Stimulated activated CD4-positive, alpha-beta T cell treated with anti-CD3 and anti-CD28 coated beads, Interleukin-12 subunit alpha, Interleukin-12 subunit beta, amount 100 ng/mL, for 24 hours (primary cell): ENCODE measurements around the gene LKAAEAR1.

Experiments
- DNase-seq, 2 experiments: peaks; one replicate each; pipeline ENCODE4 v3.0.0-alpha.2; 2020; ENCODE audit warnings: low read depth in 2 of 2

LKAAEAR1 gene

DNA sequence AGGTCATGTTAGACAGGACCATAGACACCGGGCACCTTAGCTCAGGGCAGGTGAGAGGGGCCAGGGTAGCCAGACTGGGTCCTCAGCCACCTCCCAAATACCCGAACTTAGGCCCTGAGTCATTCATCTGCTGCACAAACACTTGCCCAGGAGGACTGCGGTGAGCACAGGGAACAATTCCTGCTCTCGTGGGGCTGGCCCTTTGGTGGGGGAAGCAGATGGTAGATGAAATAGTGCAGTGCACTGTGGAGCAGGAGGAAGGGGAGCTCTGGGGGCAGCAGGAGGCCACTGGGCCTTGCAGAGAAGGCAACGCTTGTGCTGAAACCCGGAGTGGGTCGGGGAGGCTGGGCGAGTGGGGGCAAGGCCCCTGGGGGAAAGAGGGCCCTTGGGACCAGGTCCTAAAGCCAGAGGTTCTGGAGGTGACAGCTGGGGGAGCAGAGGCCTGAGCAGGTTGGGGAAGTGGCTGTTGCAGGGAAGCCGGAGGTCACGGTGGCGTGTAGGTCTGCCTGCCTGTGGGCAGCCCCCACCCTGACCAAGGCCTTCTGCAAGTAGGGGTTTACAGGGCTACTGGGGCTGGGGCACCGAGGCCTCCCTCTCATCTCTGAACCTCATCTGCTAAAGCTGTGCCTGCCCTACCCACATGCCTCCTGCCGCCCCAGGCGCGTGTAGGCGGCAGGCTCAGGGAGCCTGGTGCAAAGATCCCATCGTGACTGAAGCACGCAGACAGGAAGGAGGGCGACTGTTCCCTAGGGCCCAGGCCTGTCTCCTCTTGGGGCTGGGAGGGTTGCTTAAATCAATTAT, 27.8 kb upstream of the LKAAEAR1 start:
- no peak for DNase-seq

DNA sequence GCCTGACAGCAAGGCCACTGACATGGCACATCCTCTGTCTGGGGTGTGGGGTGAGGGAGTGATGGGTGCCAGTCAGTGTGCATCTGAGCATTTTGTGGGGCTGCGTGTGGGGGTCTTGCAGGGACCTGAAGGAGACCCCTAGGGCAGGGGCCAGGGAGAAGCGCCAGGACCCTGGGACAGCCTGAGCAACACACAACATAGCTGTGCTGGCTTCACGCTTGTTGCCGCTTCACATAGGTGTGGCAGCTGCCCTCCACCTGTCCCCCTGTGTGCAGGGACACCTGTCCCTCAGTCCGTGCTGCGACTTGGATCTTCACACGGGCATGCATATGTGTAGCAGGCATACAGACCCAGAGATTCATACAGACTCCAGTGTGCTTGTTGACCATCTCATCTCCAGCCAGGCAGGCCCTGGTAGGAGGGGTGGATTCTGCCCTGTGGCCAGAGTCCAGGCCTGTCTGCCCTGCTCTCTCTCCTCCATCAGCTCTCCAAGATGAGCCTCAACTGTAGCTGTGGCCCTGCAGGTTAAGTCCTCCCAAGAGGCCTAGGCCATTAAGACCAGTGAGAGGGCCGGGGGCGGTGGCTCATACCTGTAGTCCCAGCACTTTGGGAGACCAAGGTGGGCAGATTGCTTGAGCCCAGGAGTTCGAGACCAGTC, 26.3 kb upstream of the LKAAEAR1 start:
- DNase-seq, result no peak

DNA sequence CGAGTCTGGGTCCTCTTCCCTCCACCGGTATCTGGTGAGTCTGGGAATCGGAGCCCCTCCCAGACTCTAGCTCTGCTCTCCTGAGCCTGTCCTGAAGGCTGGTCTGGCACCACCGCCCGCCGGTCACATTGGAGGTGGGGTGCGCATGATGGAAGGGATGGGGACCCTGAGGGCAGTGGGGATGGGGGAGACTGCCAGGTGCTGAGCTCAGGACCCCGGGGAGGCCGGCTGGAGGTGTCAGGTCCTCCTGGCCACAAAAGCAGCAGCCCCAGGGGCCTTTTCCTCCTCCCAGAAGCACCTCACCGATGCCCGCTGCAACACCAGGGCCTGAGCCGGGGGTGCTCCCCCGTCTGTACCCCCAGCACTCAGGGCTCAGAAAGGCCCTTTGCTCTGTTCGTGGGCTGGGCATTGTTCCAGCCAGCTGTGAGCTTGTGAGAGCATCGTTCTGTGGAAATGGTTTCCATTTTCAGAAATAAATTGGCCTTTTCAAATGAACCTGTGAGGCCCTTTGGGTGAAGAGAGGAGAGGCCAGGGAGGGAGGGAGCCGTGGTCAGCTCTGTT, 25.7 kb upstream of the LKAAEAR1 start:
- no peak for DNase-seq

DNA sequence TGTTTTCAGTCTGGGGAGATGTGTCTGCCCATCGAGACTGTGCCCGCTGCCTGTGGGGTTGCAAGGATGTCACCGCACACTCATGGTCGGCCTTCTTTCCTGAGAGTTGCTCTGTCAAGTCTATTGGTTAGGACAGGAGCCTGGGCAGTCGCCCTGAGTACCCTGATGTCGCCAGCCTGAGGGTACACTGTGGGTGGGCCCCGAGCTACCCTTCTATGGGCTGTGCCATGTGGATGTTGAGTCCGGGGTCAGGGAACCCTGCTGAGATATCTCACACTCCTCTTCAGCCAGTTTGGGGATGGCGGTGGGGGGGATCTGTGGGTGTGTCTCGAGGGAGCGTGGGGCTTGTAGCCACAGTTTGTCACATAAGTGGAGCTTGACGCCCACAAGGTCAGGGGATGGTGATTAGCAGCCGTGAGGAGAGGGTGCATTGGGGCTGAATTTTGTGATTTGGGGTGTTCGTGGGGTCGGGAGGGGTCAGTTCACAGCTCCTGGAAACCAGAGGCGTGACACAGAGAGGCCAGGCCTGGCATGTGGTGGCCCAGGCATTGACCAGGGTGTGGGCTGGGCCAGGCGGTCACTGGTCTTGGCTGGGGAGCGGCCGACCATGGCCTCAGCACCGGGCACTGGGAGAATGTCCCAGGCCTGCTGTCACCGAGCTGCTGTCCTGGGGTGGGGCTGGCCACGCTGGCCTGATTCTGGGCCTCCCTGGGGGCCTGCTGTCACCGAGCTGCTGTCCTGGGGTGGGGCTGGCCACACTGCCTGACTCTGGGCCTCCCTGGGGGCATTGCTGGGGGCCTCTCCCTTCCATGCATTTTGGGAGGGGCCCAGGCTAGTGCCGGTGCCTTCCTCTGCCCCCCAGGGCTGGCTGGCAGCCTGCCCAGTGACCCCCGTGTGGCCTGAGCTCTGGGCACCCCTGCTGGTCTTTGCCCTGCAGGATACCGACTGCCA, 24.8 kb upstream of the LKAAEAR1 start:
- DNase-seq, result no peak

DNA sequence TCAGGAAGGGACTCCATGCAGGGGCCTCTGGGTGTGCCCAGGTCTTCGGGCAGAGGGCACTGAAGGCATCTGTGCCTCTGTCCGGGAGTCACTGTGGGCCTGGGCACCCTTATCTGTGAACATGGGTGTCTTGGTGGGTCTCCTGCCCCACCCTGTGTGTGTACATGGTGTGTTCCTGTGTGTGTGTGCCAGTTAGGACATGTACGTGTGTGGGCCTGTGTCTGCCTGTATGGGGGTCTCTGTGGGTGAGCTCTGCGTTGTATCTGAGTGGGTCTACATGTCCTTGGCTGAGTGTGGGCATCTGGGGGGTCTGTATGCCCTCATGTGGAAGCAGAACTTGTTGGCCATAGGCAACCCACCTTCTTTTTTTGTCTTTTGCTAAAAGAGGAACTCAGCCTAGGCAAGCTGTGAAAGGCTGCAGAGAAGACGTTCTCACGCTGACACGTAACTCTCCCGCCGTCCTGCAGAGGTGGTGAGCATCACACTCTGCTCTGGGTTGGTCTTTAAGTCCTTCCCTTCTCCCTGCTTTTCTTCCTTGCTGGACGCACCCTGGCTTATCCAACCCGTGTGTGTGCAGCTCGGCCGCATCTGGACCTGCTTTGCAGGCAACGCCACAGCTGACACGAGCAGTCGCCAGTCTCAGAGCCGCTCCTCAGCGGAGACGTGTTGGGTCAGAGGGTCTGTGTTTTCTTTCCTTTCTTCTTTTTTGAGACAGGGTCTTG, 23.7 kb upstream of the LKAAEAR1 start:
- DNase-seq, result no peak

DNA sequence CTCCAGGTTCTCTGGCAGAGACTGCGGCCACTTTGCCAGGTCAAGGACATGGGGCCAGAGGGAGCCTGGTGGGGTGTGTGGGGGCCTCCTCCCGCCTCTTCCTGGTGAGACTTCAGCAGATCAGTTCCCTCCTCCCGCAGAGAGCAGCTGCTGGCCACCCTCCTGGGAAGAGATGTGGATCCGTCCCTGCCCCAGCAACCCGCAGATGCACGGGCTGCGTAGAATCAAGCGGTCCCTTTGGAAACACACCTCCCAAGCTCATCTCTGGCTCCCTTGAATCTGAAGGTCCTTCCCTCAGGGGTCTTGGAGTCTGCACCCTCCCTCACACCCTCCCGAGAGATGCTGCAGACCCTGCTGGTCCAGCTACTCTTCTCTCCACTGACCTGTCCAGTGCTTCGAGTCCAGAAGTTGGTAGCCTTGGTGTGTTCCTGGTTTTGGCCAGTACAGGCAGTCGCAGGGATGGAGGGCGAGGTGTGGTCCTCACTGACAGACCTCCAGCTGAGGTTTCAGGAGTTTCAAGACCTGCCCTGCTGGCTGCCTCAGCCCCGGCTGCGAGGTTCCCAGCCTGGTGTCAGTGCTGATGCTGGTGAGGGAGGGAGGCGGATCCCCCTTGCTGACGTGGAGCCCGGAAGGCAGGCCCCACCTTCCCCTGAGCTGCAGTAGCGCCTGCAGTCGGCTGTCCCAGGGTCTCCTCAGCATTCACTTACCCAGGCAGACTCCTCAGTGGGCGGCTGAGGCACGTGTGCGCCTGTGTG, 23.0 kb upstream of the LKAAEAR1 start, which contains the start of gene NPBWR2:
TSS of gene NPBWR2 (minus strand) at position 585 of the 755 bp plus-strand sequence. CDS start 734 bp downstream, outside the sequence.
- no peak for DNase-seq

DNA sequence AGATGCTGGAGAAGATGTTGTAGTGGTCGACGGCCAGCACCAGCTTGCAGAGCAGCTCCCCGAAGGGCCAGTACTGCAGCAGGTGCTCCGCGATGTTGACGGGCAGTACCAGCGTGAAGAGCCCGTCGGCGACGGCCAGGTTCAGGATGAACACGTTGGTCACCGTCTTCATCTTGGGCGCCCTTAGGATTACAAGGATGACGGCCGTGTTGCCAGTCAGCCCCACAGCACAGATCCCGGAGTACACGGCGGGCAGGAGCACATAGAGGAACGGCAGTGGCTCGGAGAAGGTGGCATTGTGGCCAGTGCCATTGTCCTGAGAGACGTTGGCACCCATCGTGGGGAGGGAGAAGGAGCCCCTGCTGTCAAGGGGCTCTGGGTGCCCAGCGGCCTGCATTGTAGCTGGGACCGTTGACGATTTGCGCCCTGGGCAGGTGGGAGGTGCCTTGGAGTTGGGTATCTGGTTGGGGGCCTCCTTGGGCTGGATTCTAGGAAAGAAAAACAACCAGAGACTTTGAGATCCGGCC, 22.3 kb upstream of the LKAAEAR1 start:
- DNase-seq, result no peak

DNA sequence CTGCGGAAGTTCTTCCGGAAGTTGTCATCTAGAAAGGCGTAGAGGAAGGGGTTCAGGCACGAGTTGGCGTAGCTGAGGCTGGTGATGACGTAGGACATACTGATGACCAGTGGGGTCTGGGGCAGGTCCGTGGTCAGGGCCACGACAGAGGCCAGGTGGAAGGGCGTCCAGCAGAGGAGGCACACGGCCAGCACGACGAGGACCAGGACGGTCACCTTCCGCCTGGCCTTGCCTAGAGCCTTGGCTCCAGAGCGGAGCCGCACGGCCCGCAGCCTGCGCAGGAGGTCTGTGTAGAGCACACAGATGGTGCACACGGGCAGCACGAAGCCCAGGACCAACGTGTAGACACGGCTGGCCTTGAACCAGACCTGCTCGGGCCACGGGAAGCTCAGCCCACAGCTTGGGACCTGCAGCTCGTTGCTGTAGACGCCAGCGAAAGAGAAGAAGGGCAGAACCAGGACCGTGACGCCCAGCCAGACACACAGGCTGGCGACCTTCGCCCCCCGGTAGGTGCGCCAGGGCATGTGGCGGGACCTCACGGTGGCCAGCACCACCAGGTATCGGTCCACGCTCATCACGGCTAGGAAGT, 21.7 kb upstream of the LKAAEAR1 start:
- DNase-seq, result no peak

DNA sequence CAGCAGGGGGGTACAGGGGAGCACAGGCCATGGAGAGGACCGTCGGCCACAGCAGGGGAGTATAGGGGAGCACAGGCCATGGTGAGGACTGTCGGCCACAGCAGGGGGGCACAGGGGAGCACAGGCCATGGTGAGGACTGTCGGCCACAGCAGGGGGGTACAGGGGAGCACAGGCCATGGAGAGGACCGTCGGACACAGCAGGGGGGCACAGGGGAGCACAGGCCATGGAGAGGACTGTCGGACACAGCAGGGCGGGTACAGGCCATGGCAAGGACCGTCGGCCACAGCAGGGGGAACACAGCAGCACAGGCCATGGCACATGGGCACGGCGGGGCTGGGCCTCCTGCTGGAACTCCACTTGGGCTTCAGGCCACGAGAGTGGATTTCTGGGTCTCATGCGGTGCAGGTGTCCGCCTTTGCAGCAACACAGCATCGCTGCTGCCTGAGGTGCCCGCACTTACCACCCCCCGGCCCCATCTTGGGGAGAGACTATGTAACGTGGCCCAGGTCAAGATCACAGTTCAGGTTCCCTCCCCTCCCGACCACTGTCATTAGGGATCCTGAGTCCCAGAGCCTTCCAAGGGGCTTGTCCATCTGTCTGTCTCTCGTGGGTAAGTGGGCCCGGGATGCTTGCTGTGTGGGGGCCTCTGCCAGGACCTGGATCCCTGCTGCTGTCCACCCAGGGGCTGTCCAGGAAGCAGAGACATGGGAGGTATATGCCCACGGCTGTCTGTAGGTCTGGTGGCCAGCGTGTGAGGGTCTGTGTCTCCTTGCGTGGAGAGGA, 20.7 kb upstream of the LKAAEAR1 start:
- no peak for DNase-seq

DNA sequence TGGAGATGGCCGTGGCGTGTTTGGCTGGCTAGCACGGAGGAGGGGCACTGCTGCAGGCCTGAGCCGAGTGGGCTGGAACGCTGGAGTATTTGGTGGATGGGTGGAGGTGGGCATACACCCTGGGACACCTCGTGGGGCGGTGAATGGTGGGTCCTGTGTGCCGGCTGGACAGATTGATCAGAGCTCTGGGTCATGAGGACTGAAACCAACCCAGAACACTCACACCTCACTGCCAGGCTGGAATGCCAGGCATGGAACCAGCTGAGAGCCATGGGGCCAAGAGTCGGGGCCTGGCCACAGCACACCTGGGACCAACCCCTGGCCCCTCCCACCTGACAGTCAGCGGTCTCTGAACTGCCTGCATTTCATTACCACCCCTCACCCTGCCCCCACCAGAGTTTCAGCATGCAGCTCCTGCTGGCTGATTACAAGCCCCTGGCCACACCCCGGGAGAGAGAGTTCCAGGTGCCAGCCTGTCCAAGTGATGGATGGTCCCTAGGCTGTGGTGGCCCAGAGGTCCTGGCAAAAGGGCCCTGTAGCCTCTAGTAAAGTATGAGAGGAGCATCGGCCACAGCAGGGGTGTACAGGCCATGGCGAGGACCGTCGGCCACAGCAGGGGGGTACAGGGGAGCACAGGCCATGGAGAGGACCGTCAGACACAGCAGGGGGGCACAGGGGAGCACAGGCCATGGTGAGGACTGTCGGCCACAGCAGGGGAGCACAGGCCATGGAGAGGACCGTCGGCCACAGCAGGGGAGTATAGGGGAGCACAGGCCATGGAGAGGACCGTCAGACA, 19.9 kb upstream of the LKAAEAR1 start:
- DNase-seq, result no peak

DNA sequence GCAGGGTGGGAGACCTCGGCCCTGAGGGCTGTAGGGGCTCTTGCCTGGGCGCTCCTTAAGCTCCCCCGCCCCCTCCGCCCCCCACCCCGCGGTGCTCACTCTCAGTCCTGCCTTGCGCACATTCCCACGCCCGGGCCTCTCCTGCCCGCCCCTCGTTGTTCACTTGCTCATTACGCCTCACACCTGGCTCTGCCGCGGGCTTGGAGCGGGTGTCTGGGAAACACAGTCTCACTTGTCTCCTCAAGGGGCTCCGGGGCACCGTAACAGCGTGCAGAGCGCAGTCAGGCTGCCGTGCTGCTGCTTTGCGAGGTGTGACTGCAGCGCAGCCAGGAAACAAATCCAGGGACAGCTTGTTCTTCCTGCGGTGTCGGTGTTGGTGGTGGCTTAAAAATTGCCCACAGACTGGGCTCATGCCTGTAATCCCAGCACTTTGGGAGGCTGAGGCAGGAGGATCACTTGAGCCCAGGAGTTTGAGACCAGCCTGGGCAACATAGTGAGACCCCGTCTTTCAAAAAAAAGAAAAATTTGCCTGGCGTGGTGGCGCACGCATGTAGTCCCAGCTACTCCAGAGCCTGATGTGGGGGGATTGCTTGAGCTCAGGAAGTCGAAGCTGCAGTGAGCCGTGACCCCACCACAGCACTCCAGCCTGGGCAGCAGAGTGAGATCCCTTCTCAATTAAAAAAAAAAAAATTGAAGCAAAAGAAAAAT, 18.6 kb upstream of the LKAAEAR1 start:
- no peak for DNase-seq

DNA sequence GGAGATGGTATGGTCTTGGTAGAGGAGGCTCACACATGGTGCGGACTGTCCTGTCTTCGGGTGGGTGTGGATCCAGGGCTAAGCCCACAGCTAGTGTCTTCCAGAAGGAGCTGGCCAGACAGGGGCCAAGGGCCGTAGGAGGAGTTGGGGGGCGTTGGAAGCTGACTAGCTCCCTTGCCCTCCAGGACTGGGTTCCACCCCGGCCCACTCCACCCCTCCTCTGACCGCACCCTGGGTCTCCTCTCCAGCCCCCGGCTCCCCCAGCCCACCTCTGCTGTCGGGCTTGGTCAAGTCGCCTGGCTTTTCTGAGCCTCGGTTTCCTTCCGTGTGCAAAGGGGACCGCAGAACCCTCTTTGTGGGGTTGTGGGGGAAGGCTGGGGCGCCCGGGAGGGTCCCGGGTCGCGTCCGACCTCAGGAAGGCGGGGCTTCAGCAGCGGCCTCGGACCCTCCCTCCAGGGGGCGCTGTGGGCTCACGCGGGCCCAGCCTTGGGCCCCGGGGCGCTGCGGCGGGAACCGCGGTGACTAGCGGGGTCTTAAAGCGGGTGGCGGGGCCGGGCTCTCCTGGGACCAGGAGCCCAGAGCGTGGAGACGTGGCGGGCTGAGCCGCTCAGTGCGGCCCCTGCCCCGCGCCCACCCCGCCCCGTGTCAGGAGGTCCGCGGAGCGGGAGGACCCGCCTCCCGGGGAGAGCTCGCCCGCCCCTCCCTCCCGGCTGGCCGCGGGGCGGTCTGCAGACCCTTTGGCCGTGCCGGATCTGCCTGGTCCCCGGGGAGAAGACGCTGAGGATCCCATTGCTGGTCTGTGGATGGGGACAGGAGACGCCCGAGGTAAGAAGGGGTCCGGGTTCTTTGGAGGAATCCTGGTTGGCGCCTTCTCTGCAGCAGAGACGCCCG, 17.8 kb upstream of the LKAAEAR1 start:
- peak in 1 of 2 experiments; percentile 65 for DNase-seq

DNA sequence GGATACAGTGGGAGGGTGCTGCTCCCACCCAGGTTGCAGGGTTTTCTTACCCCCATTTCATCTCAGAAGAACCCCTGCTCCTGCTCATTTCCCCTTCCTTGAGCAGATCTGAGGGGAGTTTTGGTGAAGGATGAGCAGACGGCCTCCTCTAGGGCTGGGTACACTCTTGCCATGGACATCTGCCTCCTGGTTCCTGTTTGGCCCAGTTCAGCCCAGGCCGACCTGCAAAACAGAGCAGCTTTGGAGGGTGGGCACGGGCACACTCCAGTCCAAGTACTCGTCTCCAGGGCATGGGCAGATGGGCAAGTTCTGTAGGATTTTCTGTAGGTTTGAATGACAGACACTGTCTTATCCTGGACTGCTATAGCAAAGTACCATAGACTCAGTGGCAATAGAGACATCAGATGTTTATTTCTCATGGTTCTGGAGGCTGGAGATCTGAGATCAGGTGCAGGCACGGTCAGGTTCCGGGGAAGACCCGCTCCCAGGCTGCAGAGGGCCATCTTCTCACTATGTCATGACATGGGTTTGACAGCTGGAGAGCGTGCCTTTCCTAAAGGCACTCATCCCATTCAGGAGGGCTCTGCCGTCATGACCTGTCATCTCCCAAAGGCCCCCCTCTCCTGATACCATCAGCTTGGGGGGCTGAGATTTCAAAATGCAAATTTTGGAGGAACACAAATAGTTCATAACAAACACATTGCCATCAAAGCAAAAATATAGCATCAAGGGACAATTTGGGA, 16.9 kb upstream of the LKAAEAR1 start:
- no peak for DNase-seq

DNA sequence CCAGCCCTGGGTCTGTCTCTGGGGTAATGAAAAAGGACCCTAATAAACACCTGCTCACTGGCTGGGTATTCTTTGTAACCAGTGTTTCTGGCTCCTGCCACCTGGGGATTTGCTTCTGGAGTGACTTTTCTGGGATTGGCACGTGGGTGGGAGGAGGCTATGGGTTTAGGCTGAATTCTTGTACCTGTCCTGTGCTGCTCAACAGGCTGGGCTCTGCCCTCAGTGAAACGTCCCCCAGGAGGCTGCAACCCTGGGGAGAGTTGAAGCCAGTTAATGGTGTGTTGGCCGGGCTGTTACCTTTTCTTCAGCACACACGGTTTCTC, 16.3 kb upstream of the LKAAEAR1 start:
- no peak for DNase-seq

DNA sequence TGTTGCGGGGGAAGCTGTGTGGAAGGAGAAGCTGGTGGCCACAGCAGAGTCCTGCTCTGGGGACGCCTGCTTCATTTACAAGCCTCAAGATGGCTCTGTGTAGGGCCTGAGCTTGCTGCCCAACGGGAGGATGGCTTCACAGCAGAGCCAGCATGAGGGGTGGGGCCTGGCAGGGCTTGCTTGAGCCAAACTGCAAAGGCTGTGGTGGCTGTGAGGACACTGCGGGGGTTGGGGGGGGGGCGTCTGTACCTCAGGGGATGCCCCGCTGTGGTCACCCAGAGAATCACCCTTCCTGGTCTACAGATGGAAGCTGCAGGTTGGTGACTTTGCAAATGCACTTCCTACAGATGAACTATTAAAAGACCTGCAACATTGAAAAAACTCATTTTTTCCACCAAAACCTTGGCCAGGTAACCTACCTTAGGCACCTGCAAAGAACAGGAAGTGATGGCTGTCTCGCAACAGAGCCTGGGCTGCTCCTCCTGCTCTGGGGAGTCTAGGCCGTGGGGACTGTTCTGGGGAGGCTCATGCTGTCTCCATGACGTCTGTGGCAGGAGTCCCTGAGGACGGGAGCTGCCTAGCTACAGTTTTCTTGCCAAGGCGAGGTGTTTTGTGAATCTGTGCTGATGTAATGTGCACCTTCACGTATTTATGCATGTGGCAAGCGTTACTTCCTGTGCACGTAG, 15.8 kb upstream of the LKAAEAR1 start:
- no peak for DNase-seq
